Right atrium auricular region (tissue), 2 donors: ENCODE data around the gene REELD1. TPM values are rescaled to one million over a fixed set of nuclear protein-coding genes. Genes with fewer than 3 reads are reported as not detected.

Source experiments
- DNase-seq: peaks from one replicate; pipeline ENCODE4 v3.0.0-alpha.2; 2019; ENCODE audit warnings: low spot score
- H3K27ac ChIP-seq, 2 donors: fragments of 200-600 bp; sonication (generic); 1 replicate in 1 of 2; 2 replicates in 1 of 2; pipeline ENCODE4 v1.5.1; 2016 to 2019
- H3K27me3 ChIP-seq, 2 donors: fragments of 200-600 bp; sonication (generic); one replicate each; pipeline versions ENCODE4 v1.5.1 to v1.6.0; 2017 to 2019
- H3K36me3 ChIP-seq: fragments of 200-600 bp; sonication (generic); one replicate; pipeline ENCODE4 v1.5.1; 2016
- H3K4me1 ChIP-seq, 2 donors: fragments of 200-600 bp; sonication (generic); one replicate each; pipeline versions ENCODE4 v1.5.1 to v1.6.0; 2017 to 2019
- H3K4me3 ChIP-seq, 2 donors: fragments of 200-600 bp; sonication (generic); 1 replicate in 1 of 2; 2 replicates in 1 of 2; pipeline ENCODE4 v1.5.1; 2017 to 2019; ENCODE audit warnings: mild to moderate bottlenecking in 1 of 2, moderate library complexity in 1 of 2
- H3K9me3 ChIP-seq, 2 donors: fragments of 200-600 bp; sonication (generic); one replicate each; pipeline ENCODE4 v1.5.1; 2019
- total RNA-seq, 2 donors: library from RNA; depleted of rRNA; stranded (reverse); fragments of >200 nt; gene quantifications; one replicate each; pipeline ENCODE4 v1.1.0, GENCODE V29; 2016
- TF ChIP-seq, protein P1 (sequence below), 2 donors: fragments of 200-600 bp; sonication (generic); IDR thresholded peaks; one replicate each; pipeline ENCODE4 v1.5.1; 2019; ENCODE audit warnings: antibody characterized with exemption in 2 of 2

Gene REELD1
- total RNA-seq, 2 donors from 2014 or later: 0.71 TPM; not detected in 1

DNA sequence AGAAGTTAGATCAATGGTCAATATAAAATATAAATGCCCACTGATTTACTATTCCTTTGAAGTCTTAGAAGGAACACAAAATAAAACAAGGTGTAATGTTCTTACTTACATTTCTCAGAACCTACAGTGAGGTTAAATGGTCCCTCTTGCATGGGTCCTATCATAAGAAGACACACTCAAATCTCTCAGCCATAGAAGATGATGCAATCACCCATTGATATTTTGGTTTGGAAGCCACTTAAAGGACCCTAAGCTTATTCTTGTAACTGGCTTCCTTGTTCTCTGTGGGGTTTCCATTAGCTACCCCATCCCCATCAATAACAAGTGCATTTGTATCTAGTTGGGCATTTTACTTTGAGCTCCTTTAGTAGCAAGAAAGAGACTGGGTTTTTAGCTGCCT is 15.1 kb downstream of the REELD1 start:
- no peaks in the 10 kb centered on the region for H3K36me3 ChIP-seq
- peaks cover 0 to under 1% of the 10 kb centered on the region in 2 donors for H3K4me1 ChIP-seq
- H3K27me3 ChIP-seq: no peaks in the 10 kb centered on the region
- H3K4me3 ChIP-seq: no peak overlapping the region
- TF ChIP-seq, protein P1, sequence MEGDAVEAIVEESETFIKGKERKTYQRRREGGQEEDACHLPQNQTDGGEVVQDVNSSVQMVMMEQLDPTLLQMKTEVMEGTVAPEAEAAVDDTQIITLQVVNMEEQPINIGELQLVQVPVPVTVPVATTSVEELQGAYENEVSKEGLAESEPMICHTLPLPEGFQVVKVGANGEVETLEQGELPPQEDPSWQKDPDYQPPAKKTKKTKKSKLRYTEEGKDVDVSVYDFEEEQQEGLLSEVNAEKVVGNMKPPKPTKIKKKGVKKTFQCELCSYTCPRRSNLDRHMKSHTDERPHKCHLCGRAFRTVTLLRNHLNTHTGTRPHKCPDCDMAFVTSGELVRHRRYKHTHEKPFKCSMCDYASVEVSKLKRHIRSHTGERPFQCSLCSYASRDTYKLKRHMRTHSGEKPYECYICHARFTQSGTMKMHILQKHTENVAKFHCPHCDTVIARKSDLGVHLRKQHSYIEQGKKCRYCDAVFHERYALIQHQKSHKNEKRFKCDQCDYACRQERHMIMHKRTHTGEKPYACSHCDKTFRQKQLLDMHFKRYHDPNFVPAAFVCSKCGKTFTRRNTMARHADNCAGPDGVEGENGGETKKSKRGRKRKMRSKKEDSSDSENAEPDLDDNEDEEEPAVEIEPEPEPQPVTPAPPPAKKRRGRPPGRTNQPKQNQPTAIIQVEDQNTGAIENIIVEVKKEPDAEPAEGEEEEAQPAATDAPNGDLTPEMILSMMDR (IDR thresholded peaks at IDR 0.05): no peak
- no peak overlapping the region for H3K27ac ChIP-seq
- no peak for DNase-seq
- H3K9me3 ChIP-seq: peaks cover 0 to 9% of the 10 kb centered on the region in 2 donors

DNA sequence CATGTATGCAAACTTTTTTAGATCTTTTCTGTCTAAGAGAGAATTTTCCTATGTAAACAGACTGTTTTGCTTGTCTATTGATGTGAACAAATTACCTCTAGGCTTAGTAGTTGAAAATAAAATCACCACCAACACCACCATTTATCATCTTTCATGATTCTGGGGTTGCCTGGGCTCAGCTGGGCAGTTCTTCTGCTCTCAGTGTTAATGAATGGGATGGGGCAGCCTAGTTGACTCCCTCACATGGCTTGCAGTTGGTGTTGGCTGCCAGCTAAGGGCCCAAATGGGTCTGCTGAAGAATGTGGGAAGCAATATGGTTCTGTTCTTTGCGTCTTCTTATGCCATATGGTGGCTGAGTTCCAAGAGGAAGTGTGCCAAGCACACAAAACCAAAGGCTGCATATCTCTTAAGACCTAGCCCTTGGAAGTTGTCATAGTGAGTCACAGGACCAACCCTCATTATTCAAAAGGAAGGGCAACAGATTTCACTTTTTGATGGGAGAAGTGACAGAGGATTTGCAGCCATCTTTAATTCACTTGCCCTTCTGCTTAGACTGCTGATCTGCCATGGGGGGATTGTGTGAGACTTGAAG is 17.9 kb downstream of the REELD1 start:
- Histone ChIP-seq H3K4me3 (no peak overlapping the region), H3K27ac (no peak overlapping the region), H3K4me1 (peaks cover 0 to 14% of the 10 kb centered on the region in 2 donors), H3K9me3 (peaks cover 0 to 9% of the 10 kb centered on the region in 2 donors), H3K36me3 (no peaks in the 10 kb centered on the region), H3K27me3 (no peaks in the 10 kb centered on the region)
- TF ChIP-seq, protein P1 (IDR thresholded peaks at IDR 0.05): no peak
- DNase-seq: no peak

DNA sequence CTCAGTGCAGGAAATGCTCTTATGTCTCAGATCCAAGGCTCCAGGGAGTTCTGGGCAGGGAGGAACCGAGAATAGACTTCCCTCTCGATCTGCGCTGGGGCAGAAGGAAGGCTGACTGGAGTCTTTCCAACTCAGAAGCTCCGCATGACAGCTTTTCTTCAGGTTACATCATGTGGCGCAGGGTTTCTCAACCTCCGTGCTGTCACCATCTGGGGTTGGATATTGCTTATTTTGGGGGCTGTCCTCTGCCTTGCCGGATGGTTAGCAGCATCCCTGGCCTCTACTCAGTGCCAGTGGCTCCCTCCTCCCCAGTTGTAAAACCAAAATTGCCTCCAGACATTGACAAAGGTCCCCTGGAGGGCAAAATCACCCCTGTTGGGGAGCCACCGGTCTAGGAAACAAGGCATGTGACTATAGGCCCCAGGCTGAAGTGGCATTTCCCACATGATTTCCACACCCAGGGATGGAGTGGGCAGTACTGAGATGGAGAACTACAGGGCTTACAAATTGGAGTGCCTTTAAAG is 21.4 kb downstream of the REELD1 start:
- no peaks in the 10 kb centered on the region for H3K36me3 ChIP-seq
- DNase-seq: no peak
- no peak overlapping the region for H3K4me3 ChIP-seq
- peak overlapping the region in 1 of 2 donors; percentile 14 for H3K27ac ChIP-seq
- peaks cover 0 to 9% of the 10 kb centered on the region in 2 donors for H3K9me3 ChIP-seq
- H3K4me1 ChIP-seq: peaks cover 0 to 25% of the 10 kb centered on the region in 2 donors
- TF ChIP-seq, protein P1 (IDR thresholded peaks at IDR 0.05): no peak
- no peaks in the 10 kb centered on the region for H3K27me3 ChIP-seq

DNA sequence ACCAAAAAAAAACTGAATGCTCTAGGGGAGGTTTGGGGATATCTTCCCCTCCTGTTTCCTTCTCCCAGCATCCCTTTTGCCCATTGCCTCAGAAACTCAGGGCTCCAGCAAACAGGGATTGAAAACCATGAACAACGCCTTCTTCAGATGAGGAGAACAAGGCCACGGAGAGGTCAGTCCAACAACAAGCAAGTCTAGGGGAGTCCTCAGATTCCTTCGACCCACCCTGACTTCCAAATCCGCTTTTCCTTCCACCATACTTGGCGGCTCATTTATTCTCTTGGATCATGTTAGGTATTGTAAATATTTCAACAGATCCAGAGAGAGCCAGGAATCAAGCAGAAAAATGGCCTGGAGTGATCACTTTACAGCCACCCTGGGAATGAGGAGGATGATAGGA is 21.9 kb downstream of the REELD1 start:
- peaks cover 0 to 27% of the 10 kb centered on the region in 2 donors for H3K4me1 ChIP-seq
- H3K27ac ChIP-seq: peak overlapping the region in 1 of 2 donors; percentile 14
- H3K4me3 ChIP-seq: no peak overlapping the region
- no peaks in the 10 kb centered on the region for H3K36me3 ChIP-seq
- H3K9me3 ChIP-seq: peaks cover 0 to 9% of the 10 kb centered on the region in 2 donors
- TF ChIP-seq, protein P1 (IDR thresholded peaks at IDR 0.05): no peak
- DNase-seq: no peak
- no peaks in the 10 kb centered on the region for H3K27me3 ChIP-seq

DNA sequence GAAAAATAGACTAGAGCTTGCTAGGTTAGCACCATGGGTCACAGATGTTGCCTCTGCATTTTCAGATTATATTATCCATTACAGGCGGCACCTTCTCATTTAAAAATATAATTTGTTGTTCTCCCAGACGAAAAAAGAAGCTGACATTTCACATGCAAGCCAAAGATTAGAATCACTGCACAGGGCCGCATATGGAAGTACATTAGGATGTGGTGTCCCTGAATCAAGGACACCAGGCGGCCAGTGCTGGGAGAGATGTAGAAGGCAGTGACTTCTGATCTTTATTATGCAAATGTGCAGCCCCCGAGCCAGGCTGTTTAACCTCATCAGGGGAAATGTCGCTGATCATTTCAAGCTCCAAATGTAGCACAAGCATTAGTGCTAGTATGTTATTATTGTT is 22.8 kb downstream of the REELD1 start:
- H3K4me3 ChIP-seq: no peak overlapping the region
- no peaks in the 10 kb centered on the region for H3K27me3 ChIP-seq
- TF ChIP-seq, protein P1 (IDR thresholded peaks at IDR 0.05): no peak
- H3K36me3 ChIP-seq: no peaks in the 10 kb centered on the region
- H3K9me3 ChIP-seq: peaks cover 0 to 5% of the 10 kb centered on the region in 2 donors
- no peak overlapping the region for H3K27ac ChIP-seq
- no peak for DNase-seq
- peaks cover 0 to 36% of the 10 kb centered on the region in 2 donors for H3K4me1 ChIP-seq
